Measurements from ENCODE around the gene SRRM3.
"Not testable (repeated sequence)": the region's sequence is repeated elsewhere in the genome, so short reads cannot be mapped to it uniquely, and the experiment has no call there.

Gene SRRM3

GRCh38 chr7:76303202-76304147 lies 101.8 kb downstream of the SRRM3 start:
- no peak for TF ChIP-seq CTCF (conservative IDR thresholded peaks at IDR 0.05; ENCODE audit: low read length)
- peak; percentile 93 for DNase-seq (ENCODE audit: low read depth)
- peak overlapping the region; percentile 91 for H3K4me3 ChIP-seq (ENCODE audit: low read length)

- no peak for DNase-seq (ENCODE audit: low read depth)
- no peak for TF ChIP-seq CTCF (conservative IDR thresholded peaks at IDR 0.05; ENCODE audit: low read length)
Measured at GRCh38 chr7:76304888-76305375, 103.2 kb downstream of the SRRM3 start.

GRCh38 chr7:76308874-76309273 lies 107.2 kb downstream of the SRRM3 start:
- not testable (repeated sequence) for DNase-seq (ENCODE audit: low read depth); H3K4me3 ChIP-seq (ENCODE audit: low read length)

More at GRCh38 chr7:76304888-76305375, 103.2 kb downstream of the SRRM3 start:
- H3K4me3 ChIP-seq (ENCODE audit: low read length), result peak overlapping the region; percentile 91; the same call in 1 of the 2 replicates

GRCh38 chr7:76309341-76310101 lies 107.8 kb downstream of the SRRM3 start:
- not testable (repeated sequence) for DNase-seq (ENCODE audit: low read depth); H3K4me3 ChIP-seq (ENCODE audit: low read length)

GRCh38 chr7:76310102-76310957 lies 108.6 kb downstream of the SRRM3 start:
- no peak overlapping the region for H3K4me3 ChIP-seq (ENCODE audit: low read length)
- no peak for TF ChIP-seq CTCF (conservative IDR thresholded peaks at IDR 0.05; ENCODE audit: low read length)
- no peak for DNase-seq (ENCODE audit: low read depth)

GRCh38 chr7:76311838-76312237 lies 110.1 kb downstream of the SRRM3 start:
- not testable (repeated sequence) for H3K4me3 ChIP-seq (ENCODE audit: low read length); DNase-seq (ENCODE audit: low read depth)

GRCh38 chr7:76314042-76314721 lies 112.5 kb downstream of the SRRM3 start:
- H3K4me3 ChIP-seq (ENCODE audit: low read length), result no peak overlapping the region
- DNase-seq (ENCODE audit: low read depth), result peak; percentile 89
- peak; percentile 100 for TF ChIP-seq CTCF (conservative IDR thresholded peaks at IDR 0.05; ENCODE audit: low read length)

GRCh38 chr7:76314740-76315139 lies 113.0 kb downstream of the SRRM3 start:
- not testable (repeated sequence) for H3K4me3 ChIP-seq (ENCODE audit: low read length)

More at GRCh38 chr7:76314740-76315139, 113.0 kb downstream of the SRRM3 start:
- DNase-seq (ENCODE audit: low read depth), result not testable (repeated sequence)

Data from AG10803 (cell line).